CMK (cell line): ENCODE results near the gene DEFB113.
"Not testable (repeated sequence)": the region's sequence is repeated elsewhere in the genome, so short reads cannot be mapped to it uniquely, and the experiment has no call there.

ENCODE experiments used
- DNase-seq: peaks from one replicate; pipeline ENCODE4 v3.0.0-alpha.2; 2010; ENCODE audit warnings: low read depth

The DEFB113 gene

GRCh38 chr6:49969605-49970004 is at the start of gene DEFB113:
TSS of gene DEFB113 (minus strand) at chr6:49969625. CDS start at chr6:49969625, 0 bp downstream.
- DNase-seq = no peak

GRCh38 chr6:50007819-50008218 is 38.4 kb upstream of the DEFB113 start:
- DNase-seq = no peak

GRCh38 chr6:50003139-50003538 is 33.7 kb upstream of the DEFB113 start:
- no peak for DNase-seq

- DNase-seq = no peak
These were observed 25.9 kb upstream of the DEFB113 start for GRCh38 chr6:49995278-49995677.

GRCh38 chr6:49988900-49989299 is 19.5 kb upstream of the DEFB113 start:
- DNase-seq = no peak

- DNase-seq = no peak
These were observed 18.3 kb upstream of the DEFB113 start for GRCh38 chr6:49987749-49988148.

- no peak for DNase-seq
These were observed 17.1 kb upstream of the DEFB113 start for GRCh38 chr6:49986551-49986950.

GRCh38 chr6:49982046-49982445 is 12.6 kb upstream of the DEFB113 start:
- DNase-seq = no peak

GRCh38 chr6:49980898-49981297 is 11.5 kb upstream of the DEFB113 start:
- no peak for DNase-seq

- no peak for DNase-seq
These were observed 10.2 kb upstream of the DEFB113 start for GRCh38 chr6:49979584-49979983.

- no peak for DNase-seq
These were observed 9.2 kb upstream of the DEFB113 start for GRCh38 chr6:49978332-49979226.

- DNase-seq = no peak
These were observed 2.6 kb downstream of the DEFB113 start for GRCh38 chr6:49966823-49967222.

- no peak for DNase-seq
These were observed 3.1 kb downstream of the DEFB113 start for GRCh38 chr6:49966334-49966733.

GRCh38 chr6:49964064-49964463 is 5.4 kb downstream of the DEFB113 start, which contains the start of gene DEFB114:
TSS of gene DEFB114 (minus strand) at chr6:49964164. CDS start at chr6:49964105, 59 bp downstream.
- DNase-seq = no peak

- DNase-seq = no peak
These were observed 11.2 kb downstream of the DEFB113 start for GRCh38 chr6:49958180-49958579.

- no peak for DNase-seq
These were observed 13.6 kb downstream of the DEFB113 start for GRCh38 chr6:49955847-49956246.

GRCh38 chr6:49951926-49952325 is 17.5 kb downstream of the DEFB113 start:
- DNase-seq = no peak

- DNase-seq = no peak
These were observed 19.0 kb downstream of the DEFB113 start for GRCh38 chr6:49950415-49950751.

- no peak for DNase-seq
These were observed 20.4 kb downstream of the DEFB113 start for GRCh38 chr6:49949062-49949461.

GRCh38 chr6:49946835-49947234 is 22.6 kb downstream of the DEFB113 start:
- DNase-seq = no peak

- not testable (repeated sequence) for DNase-seq
These were observed 25.4 kb downstream of the DEFB113 start for GRCh38 chr6:49944068-49944467.

GRCh38 chr6:49939993-49940498 is 29.4 kb downstream of the DEFB113 start:
- no peak for DNase-seq

GRCh38 chr6:49937811-49938210 is 31.6 kb downstream of the DEFB113 start:
- DNase-seq = no peak

GRCh38 chr6:49937017-49937416 is 32.4 kb downstream of the DEFB113 start:
- no peak for DNase-seq
